OCI-LY7 (cell line): ENCODE data around the gene SCAMP3.

Experiments
- CTCF ChIP-seq: fragments of 200-600 bp; sonication (generic); conservative IDR thresholded peaks from 2 replicates; pipeline ENCODE4 v1.5.1; 2014; ENCODE audit warnings: mild to moderate bottlenecking, antibody characterized with exemption, low read length, moderate library complexity, mixed read lengths
- EZH2phosphoT487 ChIP-seq: fragments of 200-600 bp; sonication (generic); IDR thresholded peaks from 2 replicates; pipeline ENCODE4 v1.6.1; 2018; ENCODE audit warnings: low read depth, borderline replicate concordance, mild to moderate bottlenecking, mixed run types, antibody characterized with exemption, low read length, moderate library complexity, mixed read lengths

GRCh38 chr1:155226910-155227260 lies 35.3 kb downstream of the SCAMP3 start:
- TF ChIP-seq CTCF (peak; percentile 67; the same call in 1 of the 2 replicates), EZH2phosphoT487 (no peak)
